ENCODE measurements around the gene WDFY3.

The WDFY3 gene

DNA sequence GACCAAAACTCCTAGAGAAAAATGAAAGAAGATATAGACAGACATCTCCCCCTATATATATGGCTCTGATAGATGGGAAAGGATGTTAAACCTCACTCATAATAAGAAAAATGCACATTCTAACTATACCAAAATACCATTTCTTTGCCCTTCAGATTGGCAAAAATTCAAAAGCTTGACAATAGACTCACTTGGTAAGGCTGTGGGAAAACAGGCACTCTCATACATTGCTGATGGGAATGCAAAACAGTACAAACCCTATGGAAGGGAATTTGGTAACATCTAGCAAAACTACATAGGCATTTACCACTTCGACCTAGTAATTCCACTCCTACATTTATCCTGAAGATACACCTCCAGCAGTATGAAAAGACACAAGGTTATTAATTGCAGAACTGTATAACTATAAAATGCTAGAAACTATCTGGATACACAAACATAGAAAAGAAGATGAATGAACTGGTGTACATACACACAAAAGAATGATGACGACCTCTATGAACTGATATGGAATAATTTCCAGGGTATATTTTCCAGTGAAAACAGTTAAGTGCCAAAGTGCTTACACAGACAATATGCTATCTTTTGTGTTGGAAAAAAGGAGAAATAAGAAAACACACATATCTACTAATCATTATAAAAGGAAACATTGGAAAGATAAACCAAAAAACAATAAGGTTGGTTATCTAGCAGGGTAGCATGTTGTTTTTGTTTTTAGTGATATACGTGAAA is 48.5 kb downstream of the WDFY3 start:
- TF ChIP-seq, protein P1, sequence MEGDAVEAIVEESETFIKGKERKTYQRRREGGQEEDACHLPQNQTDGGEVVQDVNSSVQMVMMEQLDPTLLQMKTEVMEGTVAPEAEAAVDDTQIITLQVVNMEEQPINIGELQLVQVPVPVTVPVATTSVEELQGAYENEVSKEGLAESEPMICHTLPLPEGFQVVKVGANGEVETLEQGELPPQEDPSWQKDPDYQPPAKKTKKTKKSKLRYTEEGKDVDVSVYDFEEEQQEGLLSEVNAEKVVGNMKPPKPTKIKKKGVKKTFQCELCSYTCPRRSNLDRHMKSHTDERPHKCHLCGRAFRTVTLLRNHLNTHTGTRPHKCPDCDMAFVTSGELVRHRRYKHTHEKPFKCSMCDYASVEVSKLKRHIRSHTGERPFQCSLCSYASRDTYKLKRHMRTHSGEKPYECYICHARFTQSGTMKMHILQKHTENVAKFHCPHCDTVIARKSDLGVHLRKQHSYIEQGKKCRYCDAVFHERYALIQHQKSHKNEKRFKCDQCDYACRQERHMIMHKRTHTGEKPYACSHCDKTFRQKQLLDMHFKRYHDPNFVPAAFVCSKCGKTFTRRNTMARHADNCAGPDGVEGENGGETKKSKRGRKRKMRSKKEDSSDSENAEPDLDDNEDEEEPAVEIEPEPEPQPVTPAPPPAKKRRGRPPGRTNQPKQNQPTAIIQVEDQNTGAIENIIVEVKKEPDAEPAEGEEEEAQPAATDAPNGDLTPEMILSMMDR (IDR thresholded peaks at IDR 0.05; ENCODE audit: control extremely low read depth, extremely low read depth, low read depth, missing control alignments) = no peak
- DNase-seq (ENCODE audit: extremely low spot score) = no peak
- POLR2A ChIA-PET = no interaction called here
- CTCF ChIA-PET = no interaction called here

DNA sequence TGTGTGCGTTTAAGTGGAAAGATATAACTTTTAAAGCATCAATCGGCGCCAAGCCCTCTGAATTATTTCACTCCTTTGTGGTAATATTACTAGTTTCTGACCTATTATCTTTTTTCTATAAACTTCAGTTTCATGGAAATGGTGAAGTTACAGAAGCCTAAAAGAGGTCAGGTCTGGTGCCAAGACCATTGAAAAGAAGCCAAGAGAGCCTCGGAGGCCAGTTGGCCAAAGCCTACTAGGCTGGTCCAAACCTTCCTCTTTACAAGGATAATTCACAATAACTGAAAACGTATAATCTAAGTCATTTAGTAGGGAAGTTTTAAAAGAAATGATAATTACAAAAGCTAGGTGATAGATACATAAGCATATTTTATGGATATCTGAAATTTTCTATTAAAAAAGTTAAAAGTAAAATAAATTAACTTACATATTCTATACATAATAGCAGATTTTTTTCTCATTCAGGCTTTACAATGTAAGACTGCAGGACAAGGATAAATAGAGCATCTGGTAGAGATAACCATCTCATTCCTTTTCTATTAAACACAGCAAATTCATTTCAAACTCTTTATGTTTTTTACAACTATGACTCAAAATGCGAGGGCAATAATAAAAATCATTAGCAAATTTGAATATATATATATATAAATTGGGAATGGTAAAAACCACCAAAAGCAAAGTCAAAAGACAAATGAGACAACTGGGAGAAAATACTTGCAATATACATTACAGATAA is 49.2 kb downstream of the WDFY3 start:
- ChIA-PET POLR2A (no interaction called here), CTCF (no interaction called here)
- DNase-seq (ENCODE audit: extremely low spot score) = no peak
- TF ChIP-seq, protein P1 (IDR thresholded peaks at IDR 0.05; ENCODE audit: control extremely low read depth, extremely low read depth, low read depth, missing control alignments) = no peak

DNA sequence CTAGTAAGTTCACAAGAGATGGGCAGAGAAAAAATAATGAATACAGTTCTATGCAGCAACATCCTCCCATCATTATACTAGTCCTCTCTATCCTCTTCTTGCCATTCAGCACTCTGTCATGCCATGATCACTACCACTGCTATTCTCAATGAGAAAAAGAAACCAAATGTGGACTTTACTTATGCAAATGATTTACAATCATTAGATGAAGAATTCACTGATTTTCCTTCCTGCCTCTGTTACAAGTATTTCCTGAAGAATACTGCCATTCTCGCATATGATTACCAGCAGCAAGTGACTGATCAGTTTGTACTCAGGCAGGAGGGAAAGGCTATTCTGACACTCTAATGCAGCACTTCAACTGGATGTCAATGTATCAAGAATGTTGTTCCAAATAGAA is 50.3 kb downstream of the WDFY3 start:
- DNase-seq (ENCODE audit: extremely low spot score) = no peak
- POLR2A ChIA-PET = no interaction called here
- TF ChIP-seq, protein P1 (IDR thresholded peaks at IDR 0.05; ENCODE audit: control extremely low read depth, extremely low read depth, low read depth, missing control alignments) = no peak
- CTCF ChIA-PET = no interaction called here

DNA sequence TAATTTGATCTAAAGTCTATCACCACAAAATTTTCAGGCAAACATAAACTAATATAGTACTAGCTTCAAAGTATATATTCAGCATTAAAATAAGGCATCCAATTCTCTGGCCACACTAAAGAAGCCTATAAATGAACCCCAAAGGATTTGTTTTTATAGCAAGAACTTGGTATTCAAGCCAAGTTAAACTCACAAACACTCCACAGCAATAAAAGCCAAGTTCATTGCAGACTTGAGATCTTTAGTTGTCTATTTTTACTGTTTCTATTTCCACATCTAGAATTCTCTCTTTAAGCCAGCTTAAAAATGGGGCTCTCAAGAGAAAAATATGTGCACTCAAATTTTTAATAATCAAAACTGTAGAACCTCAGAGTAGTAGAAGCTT is 51.1 kb downstream of the WDFY3 start:
- DNase-seq (ENCODE audit: extremely low spot score) = no peak
- TF ChIP-seq, protein P1 (IDR thresholded peaks at IDR 0.05; ENCODE audit: control extremely low read depth, extremely low read depth, low read depth, missing control alignments) = no peak
- ChIA-PET CTCF (interaction anchor here (0.7 kb wide), 1 partner anchor 21 kb away, joined by 3 read pairs; no protein-coding TSS in a partner anchor), POLR2A (no interaction called here)

DNA sequence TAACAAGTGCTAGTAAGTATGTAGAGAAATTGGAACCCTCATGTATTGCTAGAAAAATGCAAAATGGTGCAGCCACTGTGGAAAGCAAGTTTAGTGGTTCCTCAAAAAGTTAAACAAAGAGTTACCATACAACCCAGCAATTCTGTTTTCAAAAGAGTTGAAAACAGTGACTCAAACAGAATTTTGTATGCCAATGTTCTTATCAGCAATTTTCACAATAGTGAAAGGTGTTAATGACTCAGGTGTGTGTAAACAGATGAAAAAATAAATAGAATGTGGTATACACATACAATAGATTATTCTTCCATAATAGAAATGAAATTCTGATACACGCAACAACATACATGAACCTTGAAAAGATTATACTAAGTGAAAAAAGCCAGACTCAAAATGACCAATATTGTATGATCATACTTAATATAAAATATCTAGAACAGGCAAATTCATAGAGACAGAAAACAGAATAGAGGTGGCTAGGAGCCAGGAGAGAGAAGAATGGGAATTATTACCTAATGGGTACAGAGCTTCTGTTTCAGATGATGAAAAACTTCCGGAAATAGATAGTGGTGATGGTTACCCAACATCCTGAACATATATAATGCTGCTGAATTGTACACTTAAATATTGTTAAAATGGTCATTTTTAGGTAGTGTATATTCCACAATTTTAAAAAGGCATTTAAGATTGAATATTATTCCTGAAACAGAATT is 51.6 kb downstream of the WDFY3 start:
- CTCF ChIA-PET = interaction anchor here (0.7 kb wide), 1 partner anchor 21 kb away, joined by 3 read pairs; no protein-coding TSS in a partner anchor
- POLR2A ChIA-PET = no interaction called here
- no peak for DNase-seq (ENCODE audit: extremely low spot score)
- TF ChIP-seq, protein P1 (IDR thresholded peaks at IDR 0.05; ENCODE audit: control extremely low read depth, extremely low read depth, low read depth, missing control alignments) = no peak

DNA sequence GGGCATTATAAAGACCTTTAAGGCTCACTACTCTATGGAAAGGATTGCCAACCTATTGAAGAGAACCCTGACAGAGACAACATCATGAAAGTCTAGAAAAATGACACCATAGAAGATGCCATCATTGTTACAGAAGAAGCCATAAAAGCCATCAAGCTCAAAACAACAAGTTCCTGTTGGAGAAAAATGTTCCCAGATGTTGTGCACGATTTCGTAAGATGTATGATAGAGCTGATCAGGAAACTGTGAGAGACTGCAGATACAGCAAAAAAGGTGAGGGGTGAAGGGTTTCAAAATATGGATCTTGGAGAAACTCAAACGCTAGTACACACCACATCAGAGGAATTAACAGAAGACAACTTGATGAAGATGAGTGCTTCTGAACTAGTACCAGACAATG is 53.3 kb downstream of the WDFY3 start:
- CTCF ChIA-PET = no interaction called here
- no peak for DNase-seq (ENCODE audit: extremely low spot score)
- TF ChIP-seq, protein P1 (IDR thresholded peaks at IDR 0.05; ENCODE audit: control extremely low read depth, extremely low read depth, low read depth, missing control alignments) = no peak
- POLR2A ChIA-PET = no interaction called here
